HEK293 (cell line): ENCODE results near the gene FOXN3.

Source experiments
- ZBTB21 ChIP-seq: fragments of 450-650 bp; formaldehyde crosslinking; IDR thresholded peaks from 2 replicates; pipeline ENCODE4 v1.5.1; 2017; ENCODE audit warnings: missing biosample characterization, missing genetic modification characterization
- ZNF138 ChIP-seq: fragments of 450-650 bp; formaldehyde crosslinking; IDR thresholded peaks from 2 replicates; pipeline ENCODE4 v1.5.1; 2016; ENCODE audit warnings: missing biosample characterization, missing genetic modification characterization, borderline replicate concordance
- ZNF324 ChIP-seq: fragments of 450-650 bp; formaldehyde crosslinking; IDR thresholded peaks from 2 replicates; pipeline ENCODE4 v1.5.1; 2016; ENCODE audit warnings: missing biosample characterization, missing genetic modification characterization
- ZNF514 ChIP-seq: fragments of 450-650 bp; formaldehyde crosslinking; IDR thresholded peaks from 2 replicates; pipeline ENCODE4 v1.5.1; 2016; ENCODE audit warnings: missing biosample characterization, missing genetic modification characterization
- TF ChIP-seq, protein P1 (sequence below): fragments of 450-650 bp; formaldehyde crosslinking; IDR thresholded peaks from 2 replicates; pipeline ENCODE4 v1.5.1; 2016; ENCODE audit warnings: missing biosample characterization, missing genetic modification characterization

DNA sequence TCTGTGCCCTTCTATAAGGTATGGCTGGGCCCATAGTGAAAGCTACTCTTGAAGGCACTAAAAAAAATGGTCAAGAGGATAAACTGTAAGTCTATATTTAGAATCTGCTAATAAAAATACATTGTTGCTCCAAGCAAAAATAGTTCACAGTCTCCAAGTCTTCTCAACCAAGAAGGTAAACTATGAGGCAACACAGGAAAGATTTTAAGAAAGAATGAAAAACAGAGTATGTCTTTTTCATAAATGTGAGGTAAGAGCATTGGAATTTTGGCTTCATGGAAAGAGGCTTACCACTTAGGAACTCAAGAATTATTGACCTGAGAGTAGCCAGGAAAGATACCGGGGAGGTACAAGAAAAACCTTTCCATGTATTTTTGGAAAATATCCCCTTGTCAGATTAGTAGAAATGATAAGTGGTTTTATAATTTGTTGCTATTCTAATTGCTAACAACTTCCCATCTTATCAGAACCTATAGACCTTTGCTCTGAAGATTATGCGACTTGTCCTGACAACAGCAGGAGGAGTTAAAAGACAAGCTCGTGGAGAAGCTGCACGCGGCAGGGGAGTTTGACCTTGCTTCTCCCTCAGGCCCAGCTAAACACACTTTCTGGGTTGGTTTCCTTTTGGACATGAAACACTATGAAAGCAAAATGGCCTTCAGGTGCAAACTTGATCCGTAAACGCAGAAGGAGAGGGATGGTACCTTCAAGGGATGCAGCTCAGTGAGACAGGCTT, 238.1 kb downstream of the FOXN3 start:
- TF ChIP-seq, protein P1, sequence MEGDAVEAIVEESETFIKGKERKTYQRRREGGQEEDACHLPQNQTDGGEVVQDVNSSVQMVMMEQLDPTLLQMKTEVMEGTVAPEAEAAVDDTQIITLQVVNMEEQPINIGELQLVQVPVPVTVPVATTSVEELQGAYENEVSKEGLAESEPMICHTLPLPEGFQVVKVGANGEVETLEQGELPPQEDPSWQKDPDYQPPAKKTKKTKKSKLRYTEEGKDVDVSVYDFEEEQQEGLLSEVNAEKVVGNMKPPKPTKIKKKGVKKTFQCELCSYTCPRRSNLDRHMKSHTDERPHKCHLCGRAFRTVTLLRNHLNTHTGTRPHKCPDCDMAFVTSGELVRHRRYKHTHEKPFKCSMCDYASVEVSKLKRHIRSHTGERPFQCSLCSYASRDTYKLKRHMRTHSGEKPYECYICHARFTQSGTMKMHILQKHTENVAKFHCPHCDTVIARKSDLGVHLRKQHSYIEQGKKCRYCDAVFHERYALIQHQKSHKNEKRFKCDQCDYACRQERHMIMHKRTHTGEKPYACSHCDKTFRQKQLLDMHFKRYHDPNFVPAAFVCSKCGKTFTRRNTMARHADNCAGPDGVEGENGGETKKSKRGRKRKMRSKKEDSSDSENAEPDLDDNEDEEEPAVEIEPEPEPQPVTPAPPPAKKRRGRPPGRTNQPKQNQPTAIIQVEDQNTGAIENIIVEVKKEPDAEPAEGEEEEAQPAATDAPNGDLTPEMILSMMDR (tag by site-specific recombination) = no peak
- TF ChIP-seq ZNF324 (tag by site-specific recombination) (no peak), ZBTB21 (tag by site-specific recombination) (no peak), ZNF514 (tag by site-specific recombination) (no peak), ZNF138 (no peak)
